SK-N-SH (cell line): Measurements from ENCODE around the gene PXYLP1. TPM values are rescaled to one million over a fixed set of nuclear protein-coding genes. Genes with fewer than 3 reads are reported as not detected.

Experiments
- CTCF ChIA-PET: fragments of 300-600, 350-600 bp; formaldehyde crosslinking; extraction: SDS; loops from one replicate; lab custom pipeline; 2021; lab: Yijun Ruan, JAX
- POLR2A ChIA-PET: fragments of 350-600 bp; sonication (Branson Sonifier 250); formaldehyde crosslinking; extraction: SDS; loops from one replicate; lab custom pipeline; 2020; ENCODE audit warnings: antibody characterized with exemption, inconsistent platforms; lab: Yijun Ruan, JAX
- DNase-seq: peaks from one replicate; pipeline ENCODE4 v3.0.0; 2012
- H2AFZ ChIP-seq: fragments of 200-600 bp; sonication (generic); 2 replicates; pipeline ENCODE4 v1.8.1; 2016; ENCODE audit warnings: antibody characterized with exemption, mild to moderate bottlenecking, low read depth
- H3F3A ChIP-seq: fragments of 200-600 bp; sonication (generic); replicated peaks from 2 replicates; pipeline ENCODE3; 2016; ENCODE audit warnings: antibody characterized with exemption, mild to moderate bottlenecking; ENCODE audit not compliant: insufficient read depth
- H3K27ac ChIP-seq, 2 experiments: fragments of 200-500 bp in 1 of 2; fragments of 200-600 bp in 1 of 2; sonication (Bioruptor generic) in 1 of 2; sonication (generic), shearing (Covaris generic) in 1 of 2; 2 replicates each; pipeline versions ENCODE4 v1.5.1 to v1.6.1; 2014 to 2016; ENCODE audit warnings: low read depth in 2 of 2, inconsistent platforms in 1 of 2, low read length in 1 of 2, mild to moderate bottlenecking in 1 of 2, mixed read lengths in 1 of 2
- H3K27me3 ChIP-seq: fragments of 200-600 bp; sonication (generic), shearing (Covaris generic); 2 replicates; pipeline ENCODE4 v1.6.1; 2016; ENCODE audit warnings: mixed run types; ENCODE audit not compliant: insufficient read depth
- H3K36me3 ChIP-seq, 2 experiments: fragments of 200-500 bp in 1 of 2; fragments of 200-600 bp in 1 of 2; sonication (Bioruptor generic) in 1 of 2; sonication (generic) in 1 of 2; replicated peaks in 1 of 2; 2 replicates each; pipeline versions ENCODE3 to v1.5.1; 2014 to 2016; ENCODE audit warnings: low read length in 1 of 2, mild to moderate bottlenecking in 1 of 2; ENCODE audit not compliant: insufficient read depth in 2 of 2, control insufficient read depth in 1 of 2
- H3K4me1 ChIP-seq, 2 experiments: fragments of 200-500 bp in 1 of 2; fragments of 200-600 bp in 1 of 2; sonication (Bioruptor generic) in 1 of 2; sonication (generic), shearing (Covaris generic) in 1 of 2; 2 replicates each; pipeline versions ENCODE4 v1.5.1 to v1.6.1; 2014 to 2016; ENCODE audit warnings: low read depth in 1 of 2, low read length in 1 of 2, mixed run types in 1 of 2; ENCODE audit not compliant: insufficient read depth in 2 of 2, control insufficient read depth in 1 of 2
- H3K4me2 ChIP-seq: fragments of 200-600 bp; sonication (generic), shearing (Covaris generic); 2 replicates; pipeline ENCODE4 v1.6.1; 2017; ENCODE audit warnings: mixed run types
- H3K4me3 ChIP-seq, 2 experiments: fragments of 200-500 bp in 1 of 2; fragments of 200-600 bp in 1 of 2; sonication (Bioruptor generic) in 1 of 2; sonication (generic), shearing (Covaris generic) in 1 of 2; 2 replicates each; pipeline versions ENCODE4 v1.5.1 to v1.8.1; 2014 to 2016; ENCODE audit warnings: low read depth in 2 of 2, inconsistent platforms in 1 of 2, low read length in 1 of 2, mild to moderate bottlenecking in 1 of 2, mixed read lengths in 1 of 2, moderate library complexity in 1 of 2
- H3K79me2 ChIP-seq: fragments of 200-600 bp; sonication (generic); 2 replicates; pipeline ENCODE4 v1.8.1; 2017; ENCODE audit warnings: mild to moderate bottlenecking; ENCODE audit not compliant: insufficient read depth
- H3K9ac ChIP-seq: fragments of 200-600 bp; sonication (generic); 2 replicates; pipeline ENCODE4 v1.6.1; 2017; ENCODE audit warnings: mixed run types
- H3K9me2 ChIP-seq: fragments of 200-600 bp; sonication (generic); 2 replicates; pipeline ENCODE4 v1.6.1; 2017; ENCODE audit warnings: mixed run types
- H3K9me3 ChIP-seq: fragments of 200-600 bp; sonication (generic); 2 replicates; pipeline ENCODE4 v1.6.1; 2017; ENCODE audit warnings: mixed run types, mild to moderate bottlenecking, moderate library complexity
- H4K20me1 ChIP-seq: fragments of 200-600 bp; sonication (generic); 2 replicates; pipeline ENCODE4 v1.6.1; 2017; ENCODE audit warnings: mild to moderate bottlenecking, mixed run types; ENCODE audit not compliant: insufficient read depth
- EP300 ChIP-seq, 2 experiments: IDR thresholded peaks; 2 replicates each; pipeline versions ENCODE4 v1.4.0 to v1.6.1; 2012; ENCODE audit warnings: borderline replicate concordance in 1 of 2, low read depth in 1 of 2, low read length in 1 of 2
- EZH2phosphoT487 ChIP-seq: fragments of 200-600 bp; sonication (generic); IDR thresholded peaks from 2 replicates; pipeline ENCODE4 v1.6.1; 2017; ENCODE audit warnings: low read depth, mixed run types, mild to moderate bottlenecking, antibody characterized with exemption, moderate library complexity, borderline replicate concordance
- FOSL2 ChIP-seq: IDR thresholded peaks from 2 replicates; pipeline ENCODE4 v1.4.0; 2012; ENCODE audit warnings: low read depth, mild to moderate bottlenecking, moderate library complexity, borderline replicate concordance
- FOXM1 ChIP-seq: IDR thresholded peaks from 2 replicates; pipeline ENCODE4 v1.4.0; 2012; ENCODE audit warnings: low read depth, mild to moderate bottlenecking
- GABPA ChIP-seq: IDR thresholded peaks from 2 replicates; pipeline ENCODE4 v1.4.0; 2012; ENCODE audit warnings: low read depth, mild to moderate bottlenecking
- MEF2A ChIP-seq: IDR thresholded peaks from 2 replicates; pipeline ENCODE4 v1.4.0; 2012; ENCODE audit warnings: low read depth, borderline replicate concordance
- MXI1 ChIP-seq: IDR thresholded peaks from 2 replicates; pipeline ENCODE4 v1.6.1; 2012; ENCODE audit warnings: mild to moderate bottlenecking, low read depth, low read length, improper control_type of control experiment
- NFIC ChIP-seq: IDR thresholded peaks from 2 replicates; pipeline ENCODE4 v1.4.0; 2012; ENCODE audit warnings: borderline replicate concordance
- NRF1 ChIP-seq: IDR thresholded peaks from 2 replicates; pipeline ENCODE4 v1.6.1; 2012; ENCODE audit warnings: low read depth, mild to moderate bottlenecking, low read length
- RAD21 ChIP-seq: IDR thresholded peaks from 2 replicates; pipeline ENCODE4 v1.6.1; 2012; ENCODE audit warnings: mild to moderate bottlenecking, low read length
- RFX5 ChIP-seq: IDR thresholded peaks from 2 replicates; pipeline ENCODE4 v1.6.1; 2012; ENCODE audit warnings: mild to moderate bottlenecking, improper control_type of control experiment, low read length
- RXRA ChIP-seq: IDR thresholded peaks from 2 replicates; pipeline ENCODE4 v1.4.0; 2012; ENCODE audit warnings: low read depth, mild to moderate bottlenecking, borderline replicate concordance
- SIN3A ChIP-seq: IDR thresholded peaks from 2 replicates; pipeline ENCODE4 v1.6.1; 2012; ENCODE audit warnings: low read depth, mild to moderate bottlenecking, low read length, moderate library complexity, borderline replicate concordance
- SMC3 ChIP-seq: IDR thresholded peaks from 2 replicates; pipeline ENCODE4 v1.6.1; 2012; ENCODE audit warnings: low read depth, low read length, improper control_type of control experiment
- YY1 ChIP-seq: IDR thresholded peaks from 2 replicates; pipeline ENCODE4 v1.4.0; 2012; ENCODE audit warnings: low read depth, mild to moderate bottlenecking
- WGBS: methylation state at CpG from one replicate; pipeline ENCODE4 v1.1.6; 2017; ENCODE audit warnings: low lambda C conversion rate; 5-methylcytosine and 5-hydroxymethylcytosine counted together
- polyA plus RNA-seq, 3 experiments: library from polyadenylated mRNA; depleted of rRNA; stranded (reverse); fragments of >200 nt; gene quantifications; 2 replicates each; pipeline ENCODE4 v1.2.3, GENCODE V29; 2012
- TF ChIP-seq, protein P1 (sequence below): IDR thresholded peaks from 2 replicates; pipeline ENCODE4 v1.4.0; 2012; ENCODE audit warnings: low read depth, borderline replicate concordance
- TF ChIP-seq, protein P2 (sequence below): IDR thresholded peaks from 2 replicates; pipeline ENCODE4 v1.6.1; 2012; ENCODE audit warnings: mild to moderate bottlenecking, low read depth, low read length, moderate library complexity
- TF ChIP-seq, protein P3 (sequence below): fragments of 200-600 bp; sonication (generic); IDR thresholded peaks from 2 replicates; pipeline ENCODE4 v1.6.1; 2017; ENCODE audit warnings: antibody characterized with exemption, mild to moderate bottlenecking, moderate library complexity

The PXYLP1 gene
- polyA plus RNA-seq, 1 of the 3 experiments (the other 2 are of a cell fraction) = 8.6 TPM

DNA sequence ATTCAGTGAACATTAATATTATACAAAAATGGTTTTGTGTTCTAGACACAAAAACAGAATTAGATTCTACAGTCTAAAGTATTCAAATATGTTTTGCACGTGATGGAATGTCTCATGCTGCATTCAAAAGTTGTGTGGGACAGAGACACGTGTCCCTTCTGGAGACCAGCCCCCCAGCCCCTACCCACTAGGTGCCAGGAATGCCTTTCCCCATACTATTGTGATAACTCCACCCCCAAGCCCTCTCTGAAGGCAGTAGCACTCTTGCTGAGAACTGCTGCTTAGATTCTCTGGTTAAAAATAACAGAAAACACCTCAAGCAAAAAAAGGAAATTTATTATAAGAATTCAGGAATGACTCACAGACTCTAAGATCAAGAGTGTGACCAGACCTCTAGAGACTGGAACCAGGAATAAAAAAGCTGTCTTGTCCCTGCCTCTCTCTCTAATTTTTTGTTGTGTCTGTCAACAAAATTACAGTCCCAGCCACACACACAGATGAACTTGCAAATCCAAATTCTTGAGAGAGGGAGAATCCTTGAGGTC is 57.7 kb downstream of the PXYLP1 start:
- CTCF ChIA-PET = interaction anchor here (1.0 to 1.8 kb wide), 2 partner anchors 14 to 57 kb away, joined by 3 to 8 read pairs; partner anchors contain the start of gene PXYLP1

More for the DNA sequence above, 57.7 kb downstream of the PXYLP1 start:
- H2AFZ ChIP-seq = no peak overlapping the region
- H3K36me3 ChIP-seq = peaks cover 0 to 4% of the 10 kb centered on the region in 2 experiments
- no peaks in the 10 kb centered on the region for H3K79me2 ChIP-seq
- no peak overlapping the region for H3K4me3 ChIP-seq
- 34% methylated on average over 2 of the region's 2 CpGs for WGBS
- no peak overlapping the region for H3K27ac ChIP-seq
- no peaks in the 10 kb centered on the region for H3K9me2 ChIP-seq
- H4K20me1 ChIP-seq = no peaks in the 10 kb centered on the region
- H3K27me3 ChIP-seq = no peaks in the 10 kb centered on the region
- TF ChIP-seq SMC3 (no peak), MEF2A (no peak), GABPA (no peak), FOXM1 (no peak), YY1 (no peak), MXI1 (no peak), RAD21 (no peak), RXRA (no peak), NRF1 (no peak), EP300 (IDR thresholded peaks at IDR 0.05; ENCODE audit: borderline replicate concordance in 1 of 2, low read depth in 1 of 2, low read length in 1 of 2) (no peak), NFIC (no peak), EZH2phosphoT487 (no peak), RFX5 (no peak), FOSL2 (no peak), SIN3A (no peak)
- TF ChIP-seq, protein P1, sequence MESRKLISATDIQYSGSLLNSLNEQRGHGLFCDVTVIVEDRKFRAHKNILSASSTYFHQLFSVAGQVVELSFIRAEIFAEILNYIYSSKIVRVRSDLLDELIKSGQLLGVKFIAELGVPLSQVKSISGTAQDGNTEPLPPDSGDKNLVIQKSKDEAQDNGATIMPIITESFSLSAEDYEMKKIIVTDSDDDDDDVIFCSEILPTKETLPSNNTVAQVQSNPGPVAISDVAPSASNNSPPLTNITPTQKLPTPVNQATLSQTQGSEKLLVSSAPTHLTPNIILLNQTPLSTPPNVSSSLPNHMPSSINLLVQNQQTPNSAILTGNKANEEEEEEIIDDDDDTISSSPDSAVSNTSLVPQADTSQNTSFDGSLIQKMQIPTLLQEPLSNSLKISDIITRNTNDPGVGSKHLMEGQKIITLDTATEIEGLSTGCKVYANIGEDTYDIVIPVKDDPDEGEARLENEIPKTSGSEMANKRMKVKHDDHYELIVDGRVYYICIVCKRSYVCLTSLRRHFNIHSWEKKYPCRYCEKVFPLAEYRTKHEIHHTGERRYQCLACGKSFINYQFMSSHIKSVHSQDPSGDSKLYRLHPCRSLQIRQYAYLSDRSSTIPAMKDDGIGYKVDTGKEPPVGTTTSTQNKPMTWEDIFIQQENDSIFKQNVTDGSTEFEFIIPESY = no peak
- TF ChIP-seq, protein P2, sequence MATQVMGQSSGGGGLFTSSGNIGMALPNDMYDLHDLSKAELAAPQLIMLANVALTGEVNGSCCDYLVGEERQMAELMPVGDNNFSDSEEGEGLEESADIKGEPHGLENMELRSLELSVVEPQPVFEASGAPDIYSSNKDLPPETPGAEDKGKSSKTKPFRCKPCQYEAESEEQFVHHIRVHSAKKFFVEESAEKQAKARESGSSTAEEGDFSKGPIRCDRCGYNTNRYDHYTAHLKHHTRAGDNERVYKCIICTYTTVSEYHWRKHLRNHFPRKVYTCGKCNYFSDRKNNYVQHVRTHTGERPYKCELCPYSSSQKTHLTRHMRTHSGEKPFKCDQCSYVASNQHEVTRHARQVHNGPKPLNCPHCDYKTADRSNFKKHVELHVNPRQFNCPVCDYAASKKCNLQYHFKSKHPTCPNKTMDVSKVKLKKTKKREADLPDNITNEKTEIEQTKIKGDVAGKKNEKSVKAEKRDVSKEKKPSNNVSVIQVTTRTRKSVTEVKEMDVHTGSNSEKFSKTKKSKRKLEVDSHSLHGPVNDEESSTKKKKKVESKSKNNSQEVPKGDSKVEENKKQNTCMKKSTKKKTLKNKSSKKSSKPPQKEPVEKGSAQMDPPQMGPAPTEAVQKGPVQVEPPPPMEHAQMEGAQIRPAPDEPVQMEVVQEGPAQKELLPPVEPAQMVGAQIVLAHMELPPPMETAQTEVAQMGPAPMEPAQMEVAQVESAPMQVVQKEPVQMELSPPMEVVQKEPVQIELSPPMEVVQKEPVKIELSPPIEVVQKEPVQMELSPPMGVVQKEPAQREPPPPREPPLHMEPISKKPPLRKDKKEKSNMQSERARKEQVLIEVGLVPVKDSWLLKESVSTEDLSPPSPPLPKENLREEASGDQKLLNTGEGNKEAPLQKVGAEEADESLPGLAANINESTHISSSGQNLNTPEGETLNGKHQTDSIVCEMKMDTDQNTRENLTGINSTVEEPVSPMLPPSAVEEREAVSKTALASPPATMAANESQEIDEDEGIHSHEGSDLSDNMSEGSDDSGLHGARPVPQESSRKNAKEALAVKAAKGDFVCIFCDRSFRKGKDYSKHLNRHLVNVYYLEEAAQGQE = no peak
- TF ChIP-seq, protein P3, sequence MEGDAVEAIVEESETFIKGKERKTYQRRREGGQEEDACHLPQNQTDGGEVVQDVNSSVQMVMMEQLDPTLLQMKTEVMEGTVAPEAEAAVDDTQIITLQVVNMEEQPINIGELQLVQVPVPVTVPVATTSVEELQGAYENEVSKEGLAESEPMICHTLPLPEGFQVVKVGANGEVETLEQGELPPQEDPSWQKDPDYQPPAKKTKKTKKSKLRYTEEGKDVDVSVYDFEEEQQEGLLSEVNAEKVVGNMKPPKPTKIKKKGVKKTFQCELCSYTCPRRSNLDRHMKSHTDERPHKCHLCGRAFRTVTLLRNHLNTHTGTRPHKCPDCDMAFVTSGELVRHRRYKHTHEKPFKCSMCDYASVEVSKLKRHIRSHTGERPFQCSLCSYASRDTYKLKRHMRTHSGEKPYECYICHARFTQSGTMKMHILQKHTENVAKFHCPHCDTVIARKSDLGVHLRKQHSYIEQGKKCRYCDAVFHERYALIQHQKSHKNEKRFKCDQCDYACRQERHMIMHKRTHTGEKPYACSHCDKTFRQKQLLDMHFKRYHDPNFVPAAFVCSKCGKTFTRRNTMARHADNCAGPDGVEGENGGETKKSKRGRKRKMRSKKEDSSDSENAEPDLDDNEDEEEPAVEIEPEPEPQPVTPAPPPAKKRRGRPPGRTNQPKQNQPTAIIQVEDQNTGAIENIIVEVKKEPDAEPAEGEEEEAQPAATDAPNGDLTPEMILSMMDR = no peak
- POLR2A ChIA-PET = no interaction called here
- peaks cover 0 to 9% of the 10 kb centered on the region in 2 experiments; a peak in 1 of 4 replicates for H3K4me1 ChIP-seq
- H3K9ac ChIP-seq = no peak overlapping the region
- no peak overlapping the region for H3K4me2 ChIP-seq
- no peak for DNase-seq
- H3F3A ChIP-seq = peaks cover 3% of the 10 kb centered on the region
- H3K9me3 ChIP-seq = no peaks in the 10 kb centered on the region
